Neural progenitor cell (in vitro differentiated cells): ENCODE data around the gene NTHL1. TPM values are rescaled to one million over a fixed set of nuclear protein-coding genes. Genes with fewer than 3 reads are reported as not detected.

Source experiments
- DNase-seq: peaks from one replicate; pipeline ENCODE4 v3.0.0-alpha.2; 2016; ENCODE audit warnings: low spot score
- H2AFZ ChIP-seq: fragments of 200-600 bp; sonication (generic); replicated peaks from 2 replicates; pipeline ENCODE4 v1.6.1; 2016; ENCODE audit warnings: antibody characterized with exemption
- H3F3A ChIP-seq: fragments of 200-600 bp; sonication (generic); 2 replicates; pipeline ENCODE4 v1.6.1; 2016; ENCODE audit warnings: antibody characterized with exemption, low read depth
- H3K27ac ChIP-seq: fragments of 200-600 bp; sonication (generic); 2 replicates; pipeline ENCODE4 v1.5.1; 2016; ENCODE audit warnings: mild to moderate bottlenecking
- H3K27me3 ChIP-seq: fragments of 200-600 bp; sonication (generic); 2 replicates; pipeline ENCODE4 v1.6.1; 2016; ENCODE audit warnings: mild to moderate bottlenecking, moderate library complexity
- H3K36me3 ChIP-seq: fragments of 200-600 bp; sonication (generic); 2 replicates; pipeline ENCODE4 v1.5.1; 2016
- H3K4me1 ChIP-seq: fragments of 200-600 bp; sonication (generic); 2 replicates; pipeline ENCODE4 v1.6.1; 2016; ENCODE audit warnings: mixed run types
- H3K4me2 ChIP-seq: fragments of 200-600 bp; sonication (generic); 2 replicates; pipeline ENCODE4 v1.6.1; 2016
- H3K4me3 ChIP-seq: fragments of 200-600 bp; sonication (generic); 2 replicates; pipeline ENCODE4 v1.5.1; 2016
- H3K79me2 ChIP-seq: fragments of 200-600 bp; sonication (generic); 2 replicates; pipeline ENCODE4 v1.6.1; 2016; ENCODE audit warnings: low read depth
- H3K9ac ChIP-seq: fragments of 200-600 bp; sonication (generic); 2 replicates; pipeline ENCODE4 v1.6.1; 2016
- H3K9me3 ChIP-seq: fragments of 200-600 bp; sonication (generic); 2 replicates; pipeline ENCODE4 v1.5.1; 2016; ENCODE audit warnings: low read depth
- H4K20me1 ChIP-seq: fragments of 200-600 bp; sonication (generic); 2 replicates; pipeline ENCODE4 v1.6.1; 2016; ENCODE audit warnings: low read depth
- H3K27ac Mint-ChIP-seq: 3 replicates; pipeline ENCODE4 v1.8.0; 2021; ENCODE audit warnings: mixed read lengths
- H3K27me3 Mint-ChIP-seq: 2 replicates; pipeline ENCODE4 v1.8.0; 2022; ENCODE audit warnings: low read depth, mild to moderate bottlenecking, inconsistent platforms, moderate library complexity, mixed read lengths; ENCODE audit not compliant: insufficient read depth
- H3K36me3 Mint-ChIP-seq: 3 replicates; pipeline ENCODE4 v1.8.0; 2021; ENCODE audit warnings: mixed read lengths
- H3K4me1 Mint-ChIP-seq: 3 replicates; pipeline ENCODE4 v1.8.0; 2021; ENCODE audit warnings: mixed read lengths
- H3K4me3 Mint-ChIP-seq: 3 replicates; pipeline ENCODE4 v1.8.0; 2021; ENCODE audit warnings: mild to moderate bottlenecking, moderate library complexity, mixed read lengths
- H3K9me3 Mint-ChIP-seq: 3 replicates; pipeline ENCODE4 v1.8.0; 2020; ENCODE audit warnings: mixed read lengths
- CTCF ChIP-seq: fragments of 200-600 bp; sonication (generic); IDR thresholded peaks from 2 replicates; pipeline ENCODE4 v1.5.1; 2017; ENCODE audit warnings: antibody characterized with exemption, mild to moderate bottlenecking
- EZH2 ChIP-seq: fragments of 200-600 bp; sonication (generic); IDR thresholded peaks from 2 replicates; pipeline ENCODE4 v1.6.1; 2017; ENCODE audit warnings: antibody characterized with exemption, mild to moderate bottlenecking, moderate library complexity
- EZH2phosphoT487 ChIP-seq: fragments of 200-600 bp; sonication (generic); IDR thresholded peaks from 2 replicates; pipeline ENCODE4 v1.6.1; 2017; ENCODE audit warnings: antibody characterized with exemption
- total RNA-seq: library from RNA; depleted of rRNA; stranded (reverse); fragments of >200 nt; gene quantifications from 2 replicates; pipeline ENCODE4 v1.2.3, GENCODE V29; 2015; ENCODE audit warnings: low replicate concordance

NTHL1 gene
- total RNA-seq, 1 donor from 2014 or later: 26.3 TPM

GRCh38 chr16:2083409-2083808 is 35.8 kb upstream of the NTHL1 start:
- Histone ChIP-seq H4K20me1 (peaks cover 9% of the 10 kb centered on the region), H3K27ac (no peak overlapping the region), H3K4me3 (no peak overlapping the region), H2AFZ (no peak overlapping the region), H3K27me3 (no peaks in the 10 kb centered on the region), H3K9ac (no peak overlapping the region), H3K79me2 (no peaks in the 10 kb centered on the region), H3K36me3 (no peaks in the 10 kb centered on the region), H3K4me2 (no peak overlapping the region), H3K9me3 (no peaks in the 10 kb centered on the region), H3K4me1 (no peaks in the 10 kb centered on the region), H3F3A (no peaks in the 10 kb centered on the region)
- no peak overlapping the region for H3K4me3 Mint-ChIP-seq
- no peak overlapping the region for H3K27ac Mint-ChIP-seq
- no peaks in the 10 kb centered on the region for H3K9me3 Mint-ChIP-seq
- no peak for TF ChIP-seq CTCF
- no peak for TF ChIP-seq EZH2
- no peak for TF ChIP-seq EZH2phosphoT487
- DNase-seq: no peak
- peaks cover 4% of the 10 kb centered on the region for H3K4me1 Mint-ChIP-seq
- peaks cover 5% of the 10 kb centered on the region for H3K27me3 Mint-ChIP-seq
- H3K36me3 Mint-ChIP-seq: no peaks in the 10 kb centered on the region

DNA sequence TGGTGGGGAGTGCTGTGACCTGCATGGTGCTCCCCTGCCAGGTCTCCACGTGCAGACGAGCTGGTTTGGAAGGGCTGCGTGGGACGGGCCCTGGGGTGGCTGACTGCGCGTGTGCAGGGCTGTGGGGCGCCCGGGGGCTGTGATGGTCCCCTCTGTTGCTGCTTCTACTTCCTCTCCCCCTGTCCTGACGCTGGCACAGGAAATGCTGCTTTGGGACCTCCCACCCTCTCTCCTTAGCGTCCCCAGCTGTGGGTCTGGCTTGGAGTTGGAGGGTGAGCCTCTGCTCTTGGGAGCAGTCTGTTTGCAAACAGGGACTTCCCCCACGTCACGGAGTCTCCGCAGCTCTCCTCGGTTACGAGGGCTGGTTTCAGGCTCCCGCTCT is 35.3 kb upstream of the NTHL1 start:
- no peak for TF ChIP-seq EZH2phosphoT487
- H3K9me3 Mint-ChIP-seq: no peaks in the 10 kb centered on the region
- H3K9ac ChIP-seq: no peak overlapping the region
- peaks cover 9% of the 10 kb centered on the region for H4K20me1 ChIP-seq
- no peaks in the 10 kb centered on the region for H3K36me3 Mint-ChIP-seq
- no peaks in the 10 kb centered on the region for H3K9me3 ChIP-seq
- DNase-seq: no peak
- H2AFZ ChIP-seq: no peak overlapping the region
- no peaks in the 10 kb centered on the region for H3K79me2 ChIP-seq
- no peaks in the 10 kb centered on the region for H3K27me3 ChIP-seq
- H3K27ac ChIP-seq: no peak overlapping the region
- H3K27me3 Mint-ChIP-seq: peaks cover 5% of the 10 kb centered on the region
- H3K4me2 ChIP-seq: no peak overlapping the region
- no peak overlapping the region for H3K27ac Mint-ChIP-seq
- H3K4me1 Mint-ChIP-seq: peaks cover 4% of the 10 kb centered on the region
- H3K4me3 Mint-ChIP-seq: no peak overlapping the region
- H3K4me3 ChIP-seq: no peak overlapping the region
- H3F3A ChIP-seq: no peaks in the 10 kb centered on the region
- H3K4me1 ChIP-seq: no peaks in the 10 kb centered on the region
- no peaks in the 10 kb centered on the region for H3K36me3 ChIP-seq

DNA sequence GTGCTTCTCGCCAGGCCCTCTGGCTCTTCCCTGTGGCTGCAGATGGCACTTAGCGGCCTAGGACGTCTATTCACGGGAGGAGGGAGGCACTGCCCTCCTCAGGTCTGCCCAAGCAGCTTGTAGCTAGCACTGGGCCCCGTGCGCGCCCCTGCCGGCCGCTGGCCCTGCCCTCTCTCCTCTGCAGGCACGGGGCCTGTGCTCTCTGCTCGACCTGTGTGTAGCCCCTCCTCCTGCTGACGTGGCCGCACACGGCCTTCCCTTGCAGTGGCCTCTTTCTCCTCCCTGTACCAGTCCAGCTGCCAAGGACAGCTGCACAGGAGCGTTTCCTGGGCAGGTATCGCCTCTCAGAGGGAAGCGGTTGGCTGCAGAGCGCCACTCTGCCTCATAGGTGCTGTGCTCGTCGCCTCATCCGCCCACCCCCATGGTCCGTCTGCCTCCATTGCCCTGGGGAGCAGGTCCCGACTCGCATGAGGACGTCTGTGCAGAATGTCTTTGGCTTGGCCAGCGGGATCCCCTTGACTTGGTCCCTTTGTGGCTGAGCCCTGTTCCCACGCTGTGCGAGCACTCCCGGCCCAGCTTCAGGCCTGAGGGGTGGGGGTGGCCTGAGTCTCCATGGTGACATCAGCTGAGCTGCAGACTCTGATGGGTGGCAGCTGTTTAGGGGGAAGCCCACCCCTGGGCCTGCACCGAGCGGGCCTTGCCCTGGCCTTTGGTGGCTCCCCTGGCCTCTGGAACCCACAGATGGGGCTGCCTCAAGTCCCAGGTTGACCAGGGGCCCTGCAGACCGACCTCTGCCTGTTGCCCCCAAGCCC is 34.7 kb upstream of the NTHL1 start:
- no peaks in the 10 kb centered on the region for H3K36me3 Mint-ChIP-seq
- no peak overlapping the region for H3K27ac ChIP-seq
- peaks cover 4% of the 10 kb centered on the region for H3K4me1 Mint-ChIP-seq
- H3K9ac ChIP-seq: no peak overlapping the region
- H4K20me1 ChIP-seq: peaks cover 9% of the 10 kb centered on the region
- no peaks in the 10 kb centered on the region for H3K36me3 ChIP-seq
- H3K4me3 Mint-ChIP-seq: no peak overlapping the region
- no peak for DNase-seq
- H3K27me3 ChIP-seq: no peaks in the 10 kb centered on the region
- TF ChIP-seq EZH2 (no peak), EZH2phosphoT487 (no peak), CTCF (no peak)
- H3K79me2 ChIP-seq: no peaks in the 10 kb centered on the region
- peak overlapping the region; percentile 74 for H3K27ac Mint-ChIP-seq
- no peaks in the 10 kb centered on the region for H3F3A ChIP-seq
- no peaks in the 10 kb centered on the region for H3K9me3 ChIP-seq
- no peak overlapping the region for H3K4me2 ChIP-seq
- no peak overlapping the region for H3K4me3 ChIP-seq
- peaks cover 5% of the 10 kb centered on the region for H3K27me3 Mint-ChIP-seq
- H3K9me3 Mint-ChIP-seq: no peaks in the 10 kb centered on the region
- H3K4me1 ChIP-seq: no peaks in the 10 kb centered on the region
- no peak overlapping the region for H2AFZ ChIP-seq
